HCT116 (cell line): Measurements from ENCODE around the gene TMEM217. TPM values are rescaled to one million over a fixed set of nuclear protein-coding genes. Genes with fewer than 3 reads are reported as not detected.

Experiments
- ATAC-seq: fragments of 200-7000 bp; cut with Tn5 transposase; 2 replicates; pipeline ENCODE4 v1.9.1; 2020; ENCODE audit warnings: mild to moderate bottlenecking, moderate library complexity
- BruUV-seq: library from RNA; stranded (reverse); fragments of 400-500 nt; replicated peaks from 2 replicates; lab custom pipeline; 2021; lab: Mats Ljungman, UMichigan
- CTCF ChIA-PET: fragments of 300-600 bp; sonication (Branson Sonifier 250); formaldehyde crosslinking; loops from one replicate; lab custom pipeline; 2021; ENCODE audit warnings: antibody characterized with exemption; lab: Charles Lee
- POLR2A ChIA-PET: fragments of 300-600, 350-600 bp; sonication (Branson Sonifier 250); formaldehyde crosslinking; loops from one replicate; lab custom pipeline; 2021; ENCODE audit warnings: antibody characterized with exemption; lab: Charles Lee
- RAD21 ChIA-PET, 2 experiments: fragments of 300-600 bp; sonication (Branson Sonifier 250); formaldehyde crosslinking; loops; one replicate each; lab custom pipeline; 2023; ENCODE audit warnings: low total read pairs in 2 of 2; ENCODE audit not compliant: uncharacterized antibody in 2 of 2, unreplicated experiment in 2 of 2, low non-redundant PET in 1 of 2; lab: Charles Lee
- DNase-seq: peaks from one replicate; pipeline ENCODE4 v3.0.0-alpha.2; 2010; ENCODE audit warnings: low read depth, low spot score
- H2AFZ ChIP-seq: fragments of 200-600 bp; shearing (Covaris generic), sonication (generic); 2 replicates; pipeline ENCODE4 v1.6.1; 2017; ENCODE audit warnings: low read depth, mixed run types, mixed read lengths, antibody characterized with exemption, low read length; ENCODE audit not compliant: poor library complexity, severe bottlenecking
- H3K27ac ChIP-seq: 2 replicates; pipeline ENCODE4 v1.5.1; 2012; ENCODE audit warnings: low read depth, low read length
- H3K27me3 ChIP-seq: fragments of 200-600 bp; sonication (generic); 2 replicates; pipeline ENCODE4 v1.6.1; 2016; ENCODE audit warnings: mixed run types, low read length, mixed read lengths; ENCODE audit not compliant: insufficient read depth
- H3K36me3 ChIP-seq, 2 experiments: fragments of 200-500 bp in 1 of 2; fragments of 200-600 bp in 1 of 2; sonication (Bioruptor generic) in 1 of 2; sonication (generic) in 1 of 2; 2 replicates each; pipeline versions ENCODE4 v1.5.1 to v1.6.1; 2014 to 2016; ENCODE audit warnings: low read length in 2 of 2, inconsistent platforms in 1 of 2, mixed read lengths in 1 of 2, mixed run types in 1 of 2; ENCODE audit not compliant: insufficient read depth in 2 of 2, control insufficient read depth in 1 of 2
- H3K4me1 ChIP-seq, 2 experiments: fragments of 200-600 bp in 1 of 2; sonication (generic) in 1 of 2; 2 replicates each; pipeline versions ENCODE4 v1.5.1 to v1.6.1; 2012 to 2017; ENCODE audit warnings: low read length in 2 of 2, inconsistent platforms in 1 of 2, mild to moderate bottlenecking in 1 of 2, mixed read lengths in 1 of 2, mixed run types in 1 of 2, moderate library complexity in 1 of 2; ENCODE audit not compliant: insufficient read depth in 2 of 2, control insufficient read depth in 1 of 2
- H3K4me2 ChIP-seq: fragments of 200-600 bp; sonication (generic); 2 replicates; pipeline ENCODE4 v1.6.1; 2017; ENCODE audit warnings: mixed run types, low read length, mixed read lengths
- H3K4me3 ChIP-seq, 2 experiments: fragments of 200-600 bp in 1 of 2; sonication (generic) in 1 of 2; replicated peaks in 1 of 2; 2 replicates each; pipeline ENCODE4 v1.5.1; 2011 to 2016; ENCODE audit warnings: low read length in 2 of 2, control low read depth in 1 of 2, low read depth in 1 of 2, mild to moderate bottlenecking in 1 of 2, mixed read lengths in 1 of 2, mixed run types in 1 of 2
- H3K79me2 ChIP-seq: fragments of 200-600 bp; sonication (generic); 2 replicates; pipeline ENCODE4 v1.6.1; 2017; ENCODE audit warnings: mild to moderate bottlenecking, mixed run types, low read length, moderate library complexity, mixed read lengths; ENCODE audit not compliant: insufficient read depth
- H3K9ac ChIP-seq: fragments of 200-600 bp; sonication (generic); 2 replicates; pipeline ENCODE4 v1.6.1; 2016; ENCODE audit warnings: low read length, mixed read lengths
- H3K9me2 ChIP-seq: fragments of 200-600 bp; sonication (generic), shearing (Covaris generic); 2 replicates; pipeline ENCODE4 v1.6.1; 2017; ENCODE audit warnings: mixed run types, mild to moderate bottlenecking, moderate library complexity; ENCODE audit not compliant: insufficient read depth
- H3K9me3 ChIP-seq, 2 experiments: fragments of 200-500 bp in 1 of 2; fragments of 200-600 bp in 1 of 2; sonication (Bioruptor generic) in 1 of 2; sonication (generic) in 1 of 2; 2 replicates each; pipeline ENCODE4 v1.6.1; 2014 to 2017; ENCODE audit warnings: low read length in 2 of 2, mixed read lengths in 2 of 2, inconsistent platforms in 1 of 2, low read depth in 1 of 2, mild to moderate bottlenecking in 1 of 2, mixed run types in 1 of 2, moderate library complexity in 1 of 2; ENCODE audit not compliant: control insufficient read depth in 1 of 2, insufficient read depth in 1 of 2
- H4K20me1 ChIP-seq: fragments of 200-600 bp; sonication (generic), shearing (Covaris generic); 2 replicates; pipeline ENCODE4 v1.6.1; 2017; ENCODE audit warnings: mixed run types, mild to moderate bottlenecking, moderate library complexity; ENCODE audit not compliant: insufficient read depth
- CBX3 ChIP-seq: IDR thresholded peaks from 2 replicates; pipeline ENCODE4 v1.6.1; 2012; ENCODE audit warnings: low read depth
- CEBPB ChIP-seq: IDR thresholded peaks from 2 replicates; pipeline ENCODE4 v1.6.1; 2012; ENCODE audit warnings: low read depth
- EZH2 ChIP-seq: fragments of 200-600 bp; sonication (generic); IDR thresholded peaks from 2 replicates; pipeline ENCODE4 v1.6.1; 2017; ENCODE audit warnings: antibody characterized with exemption, mixed run types
- EZH2phosphoT487 ChIP-seq: fragments of 200-600 bp; IDR thresholded peaks from 2 replicates; pipeline ENCODE4 v1.6.1; 2018; ENCODE audit warnings: antibody characterized with exemption, borderline replicate concordance
- FOSL1 ChIP-seq: IDR thresholded peaks from 2 replicates; pipeline ENCODE4 v1.6.1; 2012; ENCODE audit warnings: low read depth
- POLR2A ChIP-seq: IDR thresholded peaks from 2 replicates; pipeline ENCODE4 v1.7.0; 2011; ENCODE audit warnings: borderline replicate concordance; ENCODE audit not compliant: insufficient read depth, insufficient read length; ENCODE audit errors: extremely low read depth
- SIN3A ChIP-seq: IDR thresholded peaks from 2 replicates; pipeline ENCODE4 v1.6.1; 2012; ENCODE audit warnings: low read depth
- SP1 ChIP-seq: IDR thresholded peaks from 2 replicates; pipeline ENCODE4 v1.6.1; 2012; ENCODE audit warnings: low read depth
- SRF ChIP-seq: IDR thresholded peaks from 2 replicates; pipeline ENCODE4 v1.6.1; 2012; ENCODE audit warnings: low read depth
- TCF7L2 ChIP-seq: IDR thresholded peaks from 2 replicates; pipeline ENCODE4 v1.7.0; 2011; ENCODE audit warnings: borderline replicate concordance, inconsistent platforms; ENCODE audit not compliant: insufficient read depth, insufficient read length; ENCODE audit errors: extremely low read depth
- YY1 ChIP-seq: IDR thresholded peaks from 2 replicates; pipeline ENCODE4 v1.6.1; 2011; ENCODE audit warnings: low read length, low read depth, moderate library complexity, mild to moderate bottlenecking; ENCODE audit not compliant: insufficient replicate concordance; ENCODE audit errors: extremely low read depth
- ZFX ChIP-seq: fragments of 450-650 bp; IDR thresholded peaks from 2 replicates; pipeline ENCODE4 v1.6.1; 2017
- ZNF274 ChIP-seq: fragments of 200-500 bp; sonication (Bioruptor generic); IDR thresholded peaks from 2 replicates; pipeline ENCODE4 v1.6.1; 2014; ENCODE audit warnings: mild to moderate bottlenecking, low read depth, low read length, inconsistent platforms
- intact Hi-C: fragments of 100-400 bp; cut with micrococcal nuclease; formaldehyde crosslinking; loops from 2 replicates; pipeline ENCODE4 v1.10.0; 2022
- total RNA-seq: library from RNA; stranded (reverse); gene quantifications from one replicate; pipeline ENCODE4 v1.2.1, GENCODE V29; 2021; ENCODE audit not compliant: unreplicated experiment
- TF ChIP-seq, protein P1 (sequence below): IDR thresholded peaks from 2 replicates; pipeline ENCODE4 v1.6.1; 2012
- TF ChIP-seq, protein P2 (sequence below): IDR thresholded peaks from 2 replicates; pipeline ENCODE4 v1.6.1; 2012
- TF ChIP-seq, protein P3 (sequence below): IDR thresholded peaks from 2 replicates; pipeline ENCODE4 v1.6.1; 2011; ENCODE audit warnings: mild to moderate bottlenecking, low read length, moderate library complexity; ENCODE audit not compliant: insufficient replicate concordance; ENCODE audit errors: extremely low read depth

TMEM217 gene
- total RNA-seq, 1 experiment from 2014 or later = 0.98 TPM

DNA sequence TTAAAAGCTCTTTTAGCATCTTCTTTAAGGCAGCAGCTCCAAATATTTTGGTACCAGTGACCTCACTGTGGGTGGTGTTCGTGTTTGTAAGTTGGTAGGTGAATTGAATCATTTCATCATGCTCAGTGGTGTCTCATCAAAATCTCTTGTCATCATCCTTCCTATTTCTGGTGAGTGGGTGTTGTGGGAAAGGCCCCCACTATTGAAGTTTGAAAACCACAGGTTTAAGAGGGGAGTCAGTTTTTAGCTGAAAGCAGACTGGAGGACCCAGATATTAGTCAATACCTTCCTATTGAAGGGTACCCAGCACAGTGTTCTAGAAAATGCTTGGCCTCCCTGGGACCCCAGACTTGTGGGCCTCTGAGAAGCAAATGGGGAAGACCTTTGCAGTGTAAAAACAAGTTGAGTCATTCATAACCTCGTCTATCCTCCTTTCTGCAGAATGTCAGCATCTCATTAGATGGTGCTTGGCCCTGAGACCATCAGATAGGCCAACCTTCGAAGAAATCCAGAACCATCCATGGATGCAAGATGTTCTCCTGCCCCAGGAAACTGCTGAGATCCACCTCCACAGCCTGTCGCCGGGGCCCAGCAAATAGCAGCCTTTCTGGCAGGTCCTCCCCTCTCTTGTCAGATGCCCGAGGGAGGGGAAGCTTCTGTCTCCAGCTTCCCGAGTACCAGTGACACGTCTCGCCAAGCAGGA is 84.3 kb downstream of the TMEM217 start:
- Histone ChIP-seq H2AFZ (no peak overlapping the region), H3K4me2 (no peak overlapping the region), H3K36me3 (peaks cover 24 to 26% of the 10 kb centered on the region in 2 experiments; a peak in 3 of 4 replicates), H4K20me1 (peaks cover 4% of the 10 kb centered on the region; the same call in 1 of the 2 replicates), H3K4me3 (no peak overlapping the region), H3K9ac (no peak overlapping the region), H3K79me2 (peaks cover 14% of the 10 kb centered on the region; the same call in 1 of the 2 replicates), H3K4me1 (peaks cover 19 to 27% of the 10 kb centered on the region in 2 experiments), H3K9me3 (no peaks in the 10 kb centered on the region)
- no peak for DNase-seq
- intact Hi-C loops = loop anchor here (2.0 kb wide), 1 partner anchor 35 kb away; no protein-coding TSS in a partner anchor
- BruUV-seq = no TSS peak
- RAD21 ChIA-PET = no interaction called here
- TF ChIP-seq, protein P1, sequence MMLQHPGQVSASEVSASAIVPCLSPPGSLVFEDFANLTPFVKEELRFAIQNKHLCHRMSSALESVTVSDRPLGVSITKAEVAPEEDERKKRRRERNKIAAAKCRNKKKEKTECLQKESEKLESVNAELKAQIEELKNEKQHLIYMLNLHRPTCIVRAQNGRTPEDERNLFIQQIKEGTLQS = no peak
- TF ChIP-seq ZFX (no peak), SP1 (no peak), YY1 (no peak), POLR2A (no peak), SIN3A (no peak), CEBPB (no peak), EZH2phosphoT487 (no peak), EZH2 (no peak), TCF7L2 (no peak), CBX3 (no peak), SRF (no peak), FOSL1 (no peak), ZNF274 (no peak)
- TF ChIP-seq, protein P2, sequence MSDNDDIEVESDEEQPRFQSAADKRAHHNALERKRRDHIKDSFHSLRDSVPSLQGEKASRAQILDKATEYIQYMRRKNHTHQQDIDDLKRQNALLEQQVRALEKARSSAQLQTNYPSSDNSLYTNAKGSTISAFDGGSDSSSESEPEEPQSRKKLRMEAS = no peak
- TF ChIP-seq, protein P3, sequence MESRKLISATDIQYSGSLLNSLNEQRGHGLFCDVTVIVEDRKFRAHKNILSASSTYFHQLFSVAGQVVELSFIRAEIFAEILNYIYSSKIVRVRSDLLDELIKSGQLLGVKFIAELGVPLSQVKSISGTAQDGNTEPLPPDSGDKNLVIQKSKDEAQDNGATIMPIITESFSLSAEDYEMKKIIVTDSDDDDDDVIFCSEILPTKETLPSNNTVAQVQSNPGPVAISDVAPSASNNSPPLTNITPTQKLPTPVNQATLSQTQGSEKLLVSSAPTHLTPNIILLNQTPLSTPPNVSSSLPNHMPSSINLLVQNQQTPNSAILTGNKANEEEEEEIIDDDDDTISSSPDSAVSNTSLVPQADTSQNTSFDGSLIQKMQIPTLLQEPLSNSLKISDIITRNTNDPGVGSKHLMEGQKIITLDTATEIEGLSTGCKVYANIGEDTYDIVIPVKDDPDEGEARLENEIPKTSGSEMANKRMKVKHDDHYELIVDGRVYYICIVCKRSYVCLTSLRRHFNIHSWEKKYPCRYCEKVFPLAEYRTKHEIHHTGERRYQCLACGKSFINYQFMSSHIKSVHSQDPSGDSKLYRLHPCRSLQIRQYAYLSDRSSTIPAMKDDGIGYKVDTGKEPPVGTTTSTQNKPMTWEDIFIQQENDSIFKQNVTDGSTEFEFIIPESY = no peak
- TF ChIP-seq, all 23 proteins: peak for 0
- ATAC-seq = no peak
- Histone ChIP-seq H3K27ac (no peak overlapping the region), H3K9me2 (no peaks in the 10 kb centered on the region), H3K27me3 (no peaks in the 10 kb centered on the region)
- POLR2A ChIA-PET = interaction anchor here (4.4 kb wide), 1 partner anchor 116 kb away, joined by 24 read pairs; no protein-coding TSS in a partner anchor
- CTCF ChIA-PET = interaction anchor here (3.7 to 5.0 kb wide), 3 partner anchors 123 to 153 kb away, joined by 33 to 59 read pairs (median 52); no protein-coding TSS in a partner anchor
